Measurements from ENCODE around the gene FSHB. TPM values are rescaled to one million over a fixed set of nuclear protein-coding genes. Genes with fewer than 3 reads are reported as not detected.

Gene FSHB
- total RNA-seq: not detected in 2 replicates

GRCh38 chr11:30230714-30231113 is at the start of gene FSHB:
TSS of gene FSHB (plus strand) at chr11:30231014. CDS start at chr11:30231903, 889 bp downstream.

Other genes starting within 250 kb of the FSHB start
- not detected in 2 replicates for gene KCNA4, start 214.0 kb upstream of the FSHB start, total RNA-seq
- 19.9 and 20.0 TPM in 2 replicates for gene ARL14EP, start 92.1 kb downstream of the FSHB start, total RNA-seq